H1 (cell line): ENCODE measurements around the gene CYP2B6. TPM values are rescaled to one million over a fixed set of nuclear protein-coding genes. Genes with fewer than 3 reads are reported as not detected.

Experiments
- BACH1 ChIP-seq: IDR thresholded peaks from 2 replicates; pipeline ENCODE4 v1.6.1; 2012; ENCODE audit warnings: low read length, improper control_type of control experiment
- CHD7 ChIP-seq: fragments of 300-600 bp; sonication (generic); IDR thresholded peaks from 2 replicates; pipeline ENCODE4 v1.7.1; 2012; ENCODE audit warnings: low read length, moderate library complexity, mild to moderate bottlenecking, inconsistent platforms; ENCODE audit not compliant: insufficient replicate concordance
- EP300 ChIP-seq, 2 experiments: IDR thresholded peaks; 1 replicate in 1 of 2; 2 replicates in 1 of 2; pipeline ENCODE4 v1.6.1; 2011 to 2012; ENCODE audit warnings: low read depth in 2 of 2, low read length in 2 of 2, mild to moderate bottlenecking in 2 of 2, borderline replicate concordance in 1 of 2, inconsistent platforms in 1 of 2, moderate library complexity in 1 of 2
- JUND ChIP-seq: IDR thresholded peaks from 2 replicates; pipeline ENCODE4 v1.6.1; 2011; ENCODE audit warnings: mild to moderate bottlenecking, improper control_type of control experiment, low read length
- KDM1A ChIP-seq: fragments of 200-600, 300-600 bp; sonication (generic); IDR thresholded peaks from 2 replicates; pipeline ENCODE4 v1.7.1; 2016; ENCODE audit warnings: mild to moderate bottlenecking, low read length, borderline replicate concordance
- MAX ChIP-seq: IDR thresholded peaks from 2 replicates; pipeline ENCODE4 v1.6.1; 2012; ENCODE audit warnings: inconsistent platforms
- POLR2A ChIP-seq, 2 experiments: IDR thresholded peaks; 1 replicate in 1 of 2; 2 replicates in 1 of 2; pipeline ENCODE4 v1.6.1; 2011; ENCODE audit warnings: low read depth in 2 of 2, low read length in 2 of 2, mild to moderate bottlenecking in 2 of 2; ENCODE audit errors: control extremely low read depth in 1 of 2
- POU5F1 ChIP-seq: IDR thresholded peaks from 2 replicates; pipeline ENCODE4 v1.6.1; 2011; ENCODE audit warnings: low read depth, mild to moderate bottlenecking, low read length, moderate library complexity
- SIX5 ChIP-seq: IDR thresholded peaks from 2 replicates; pipeline ENCODE4 v1.6.1; 2011; ENCODE audit warnings: mild to moderate bottlenecking, low read depth, low read length
- SP2 ChIP-seq: IDR thresholded peaks from 2 replicates; pipeline ENCODE4 v1.6.1; 2012; ENCODE audit warnings: mild to moderate bottlenecking, low read length, inconsistent platforms
- TAF1 ChIP-seq: IDR thresholded peaks from 2 replicates; pipeline ENCODE4 v1.6.1; 2011; ENCODE audit warnings: mild to moderate bottlenecking, low read depth, low read length
- YY1 ChIP-seq: IDR thresholded peaks from 2 replicates; pipeline ENCODE4 v1.6.1; 2011; ENCODE audit warnings: low read depth, mild to moderate bottlenecking, low read length
- polyA plus RNA-seq, 7 experiments: library from polyadenylated mRNA; depleted of rRNA in 3 of 7; stranded (reverse) in 5 of 7; unstranded in 2 of 7; fragments of >200 nt in 5 of 7; fragments of 200-250 nt in 2 of 7; gene quantifications; 1 replicate in 5 of 7; 2 replicates in 1 of 7; 4 replicates in 1 of 7; pipeline versions ENCODE4 v1.2.1 to v1.2.3, GENCODE V29; 2011 to 2013; ENCODE audit warnings: missing spikeins in 2 of 7, mixed read lengths in 2 of 7
- total RNA-seq: library from RNA; stranded (reverse); fragmentation: NEBNext Ultra II Directional; extraction: Animal tissue kit (Norgen Biotek cat#: 25700); gene quantifications from 2 replicates; pipeline ENCODE4 v1.2.1, GENCODE V29; 2021

The CYP2B6 gene
- total and polyA plus RNA-seq, 2 of the 8 experiments (the other 6 are each of a cell fraction or from before 2014, with no cell fraction given) = 2.8 to 5.4 TPM

- no peak for TF ChIP-seq CHD7
- no peak for TF ChIP-seq POLR2A (IDR thresholded peaks at IDR 0.05; ENCODE audit: control extremely low read depth in 1 of 2, low read depth in 2 of 2, low read length in 2 of 2)
- TF ChIP-seq MAX = peak; percentile 69
- TF ChIP-seq JUND = peak; percentile 88
- TF ChIP-seq SP2 = no peak
- peak in 1 of 2 experiments; percentile 64; a peak in 1 of 3 replicates for TF ChIP-seq EP300 (IDR thresholded peaks at IDR 0.05; ENCODE audit: borderline replicate concordance in 1 of 2, low read depth in 2 of 2, low read length in 2 of 2)
- TF ChIP-seq BACH1 = peak; percentile 99
- TF ChIP-seq SIX5 = no peak
- TF ChIP-seq YY1 = peak; percentile 33; the same call in 1 of the 2 replicates
- 0 out of 2 replicates have a peak, but pooled peaks have one; percentile 24 for TF ChIP-seq TAF1
- peak; percentile 74; the same call in 1 of the 2 replicates for TF ChIP-seq POU5F1
- peak; percentile 62; the same call in 1 of the 2 replicates for TF ChIP-seq KDM1A
- TF ChIP-seq, all 59 proteins: peak for 13
Observed at GRCh38 chr19:40982594-40983101, 8.4 kb upstream of the CYP2B6 start (continued).
